ENCODE measurements around the gene TMEM132A. TPM values are rescaled to one million over a fixed set of nuclear protein-coding genes. Genes with fewer than 3 reads are reported as not detected.

Gene TMEM132A
- total RNA-seq, 1 experiment from 2014 or later: 154 TPM

GRCh38 chr11:60923326-60923725 is 934 bp upstream of the TMEM132A start:
- no peak for ATAC-seq
- no TSS peak for BruUV-seq (replicated peaks)
- POLR2A ChIA-PET: no interaction called here
- Histone ChIP-seq H3K9me3 (ENCODE audit: control insufficient read depth, insufficient read depth, low read depth, low read length) (no peaks in the 10 kb centered on the region), H3K27ac (ENCODE audit: low read length) (no peak overlapping the region), H3K36me3 (ENCODE audit: control insufficient read depth, insufficient read depth, low read length) (no peaks in the 10 kb centered on the region; the same call in none of the 2 replicates), H3K27me3 (ENCODE audit: control insufficient read depth, insufficient read depth, low read length) (no peaks in the 10 kb centered on the region), H3K4me1 (ENCODE audit: control insufficient read depth, insufficient read depth, low read length) (peaks cover 18% of the 10 kb centered on the region), H3K4me3 (ENCODE audit: low read depth in 2 of 2, low read length in 2 of 2) (no peak overlapping the region)
- intact Hi-C loops (cut with micrococcal nuclease; ENCODE audit: unreplicated experiment) (no loop called here), in situ Hi-C loops (cut with HindIII; ENCODE audit: low pct_unique_long_range_greater_than_20kb, low sequenced_read_pairs) (no loop called here)
- TF ChIP-seq SIN3A (IDR thresholded peaks at IDR 0.05; ENCODE audit: borderline replicate concordance, insufficient read depth, low read depth, low read length) (no peak), CTCF (IDR thresholded peaks at IDR 0.05) (no peak), TCF7L2 (IDR thresholded peaks at IDR 0.05; ENCODE audit: low read depth, low read length) (no peak), POLR2AphosphoS5 (IDR thresholded peaks at IDR 0.05; ENCODE audit: low read depth, low read length) (no peak), REST (IDR thresholded peaks at IDR 0.05; ENCODE audit: insufficient read depth in 1 of 2, low read depth in 2 of 2, low read length in 1 of 2) (no peak)
- CTCF ChIA-PET: interaction anchor here (0.5 kb wide), 1 partner anchor 91 kb away, joined by 5 read pairs; no protein-coding TSS in a partner anchor
- no peak for DNase-seq (ENCODE audit: low read depth, low spot score)

DNA sequence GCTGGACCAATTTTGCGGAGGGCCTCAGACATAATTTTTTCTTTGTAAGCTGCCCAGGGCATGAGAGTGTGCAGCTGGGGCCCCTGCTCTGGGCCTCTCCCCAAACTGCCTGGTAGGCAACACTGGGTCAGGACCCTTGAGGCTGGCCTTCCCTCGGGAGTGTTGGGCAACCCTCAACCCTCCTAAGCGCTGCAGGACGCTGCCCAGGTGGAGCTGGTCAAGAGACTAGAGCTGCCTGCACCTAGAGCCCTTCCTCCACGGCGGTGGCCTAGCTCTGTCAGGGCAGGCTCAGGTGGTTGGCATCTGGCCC is 505 bp upstream of the TMEM132A start:
- ChIA-PET POLR2A (no interaction called here), CTCF (interaction anchor here (0.5 kb wide), 1 partner anchor 91 kb away, joined by 5 read pairs; no protein-coding TSS in a partner anchor)
- in situ Hi-C loops (cut with HindIII; ENCODE audit: low pct_unique_long_range_greater_than_20kb, low sequenced_read_pairs) (no loop called here), intact Hi-C loops (cut with micrococcal nuclease; ENCODE audit: unreplicated experiment) (no loop called here)
- Histone ChIP-seq H3K4me3 (ENCODE audit: low read depth in 2 of 2, low read length in 2 of 2) (peak overlapping the region; percentile 50 to 75), H3K4me1 (ENCODE audit: control insufficient read depth, insufficient read depth, low read length) (peaks cover 18% of the 10 kb centered on the region), H3K27me3 (ENCODE audit: control insufficient read depth, insufficient read depth, low read length) (no peaks in the 10 kb centered on the region), H3K27ac (ENCODE audit: low read length) (peak overlapping the region; percentile 66), H3K9me3 (ENCODE audit: control insufficient read depth, insufficient read depth, low read depth, low read length) (no peaks in the 10 kb centered on the region), H3K36me3 (ENCODE audit: control insufficient read depth, insufficient read depth, low read length) (no peaks in the 10 kb centered on the region; the same call in none of the 2 replicates)
- DNase-seq (ENCODE audit: low read depth, low spot score) (no peak), ATAC-seq (peak; percentile 35)
- TF ChIP-seq REST (IDR thresholded peaks at IDR 0.05; ENCODE audit: insufficient read depth in 1 of 2, low read depth in 2 of 2, low read length in 1 of 2) (no peak), POLR2AphosphoS5 (IDR thresholded peaks at IDR 0.05; ENCODE audit: low read depth, low read length) (no peak), CTCF (IDR thresholded peaks at IDR 0.05) (no peak), TCF7L2 (IDR thresholded peaks at IDR 0.05; ENCODE audit: low read depth, low read length) (no peak), SIN3A (IDR thresholded peaks at IDR 0.05; ENCODE audit: borderline replicate concordance, insufficient read depth, low read depth, low read length) (no peak)
- no TSS peak for BruUV-seq (replicated peaks)

All from Panc1 (cell line).